HG02840 (cell line): ENCODE measurements around the gene MIOX.
A peak's percentile ranks its signal among the peaks of the same experiment; 100 is the strongest.

ENCODE experiments used
- ATAC-seq: cut with Tn5 transposase; IDR thresholded peaks from one replicate; pipeline ENCODE4 v1.9.1; 2021; ENCODE audit warnings: mild to moderate bottlenecking, moderate library complexity, moderate number of reproducible peaks; ENCODE audit not compliant: unreplicated experiment, low FRiP score

The MIOX gene

GRCh38 chr22:50488886-50489285, 2.2 kb downstream of the MIOX start:
- ATAC-seq: no peak

GRCh38 chr22:50489363-50490243, 2.9 kb downstream of the MIOX start:
- no peak for ATAC-seq

DNA sequence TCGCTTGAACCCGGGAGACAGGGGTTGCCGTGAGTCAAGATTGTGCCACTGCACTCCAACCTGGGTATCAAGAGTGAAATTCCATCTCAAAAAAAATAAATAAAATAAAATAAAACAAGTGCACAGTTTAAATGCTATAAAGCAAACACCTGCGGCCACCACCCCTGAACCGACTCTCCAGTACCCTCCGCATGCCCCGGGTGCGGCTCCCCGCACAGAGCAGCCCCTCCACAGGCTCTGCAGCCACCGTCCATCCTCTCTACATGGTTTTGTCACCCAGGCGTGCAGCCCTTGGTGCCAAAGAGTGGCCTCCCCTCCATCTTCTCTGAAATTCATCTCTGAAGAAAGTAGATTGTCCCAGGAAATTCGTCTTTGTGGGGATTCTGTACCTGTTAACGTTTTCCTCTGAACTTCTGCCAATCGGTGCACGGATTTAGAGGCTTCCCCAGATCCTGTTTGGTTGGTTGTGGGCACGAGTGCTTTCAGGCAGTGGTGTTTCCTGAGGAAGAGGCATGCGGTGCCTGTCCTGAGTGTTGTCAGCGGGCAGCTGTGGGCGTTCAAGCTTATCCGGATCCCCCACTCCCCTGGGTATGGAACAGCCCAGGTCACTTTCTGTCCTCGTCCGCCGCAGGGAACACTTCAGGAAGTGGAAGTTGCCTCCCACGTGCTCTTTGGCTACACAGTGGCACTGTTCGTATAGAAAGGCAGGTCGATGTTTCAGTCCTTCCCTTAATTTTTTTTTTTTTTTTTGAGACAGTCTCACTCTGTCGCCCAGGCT, 4.1 kb downstream of the MIOX start:
- ATAC-seq: no peak

DNA sequence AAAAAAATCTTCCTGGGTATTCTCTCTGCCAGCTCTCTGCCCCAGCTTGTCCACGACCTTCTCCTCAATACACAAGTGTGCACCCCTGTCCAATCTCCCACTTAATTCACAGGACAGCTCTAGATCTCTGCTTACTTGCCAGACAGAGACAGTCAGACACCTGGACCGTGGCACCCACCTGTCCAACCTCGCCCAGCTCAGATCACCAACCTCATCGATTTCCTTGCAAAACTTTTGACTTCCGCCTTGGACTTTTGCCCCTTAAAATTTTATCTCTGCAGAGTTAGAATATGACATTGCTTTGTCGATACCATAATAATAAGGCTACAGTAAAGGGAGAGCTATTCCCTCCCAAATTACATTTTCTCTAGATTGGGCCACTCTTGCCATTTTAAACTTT, 10.4 kb downstream of the MIOX start:
- no peak for ATAC-seq

- ATAC-seq: no peak
Measured at GRCh38 chr22:50498322-50498890, 11.7 kb downstream of the MIOX start.

DNA sequence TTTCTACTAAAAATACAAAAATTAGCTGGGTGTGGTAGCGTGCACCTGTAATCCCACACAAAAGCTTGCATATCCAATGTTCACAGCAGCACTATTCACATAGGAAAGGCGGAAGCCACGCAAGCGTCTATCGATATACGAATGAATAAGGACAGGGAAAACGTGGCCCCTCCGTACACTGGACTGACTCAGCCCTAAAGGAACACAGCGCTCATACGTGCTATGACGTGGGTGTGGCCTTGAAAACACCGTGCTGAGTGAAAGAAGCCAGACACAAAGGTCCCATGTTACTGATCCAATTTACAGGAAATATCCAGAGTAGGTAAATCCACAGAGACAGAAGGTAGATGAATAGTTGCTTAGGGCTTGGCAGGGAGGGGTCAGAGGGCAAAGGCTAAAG, 13.8 kb downstream of the MIOX start:
- no peak for ATAC-seq

- no peak for ATAC-seq
Measured at GRCh38 chr22:50502096-50502495, 15.4 kb downstream of the MIOX start.

- ATAC-seq: no peak
Measured at GRCh38 chr22:50502628-50503474, 16.2 kb downstream of the MIOX start.

DNA sequence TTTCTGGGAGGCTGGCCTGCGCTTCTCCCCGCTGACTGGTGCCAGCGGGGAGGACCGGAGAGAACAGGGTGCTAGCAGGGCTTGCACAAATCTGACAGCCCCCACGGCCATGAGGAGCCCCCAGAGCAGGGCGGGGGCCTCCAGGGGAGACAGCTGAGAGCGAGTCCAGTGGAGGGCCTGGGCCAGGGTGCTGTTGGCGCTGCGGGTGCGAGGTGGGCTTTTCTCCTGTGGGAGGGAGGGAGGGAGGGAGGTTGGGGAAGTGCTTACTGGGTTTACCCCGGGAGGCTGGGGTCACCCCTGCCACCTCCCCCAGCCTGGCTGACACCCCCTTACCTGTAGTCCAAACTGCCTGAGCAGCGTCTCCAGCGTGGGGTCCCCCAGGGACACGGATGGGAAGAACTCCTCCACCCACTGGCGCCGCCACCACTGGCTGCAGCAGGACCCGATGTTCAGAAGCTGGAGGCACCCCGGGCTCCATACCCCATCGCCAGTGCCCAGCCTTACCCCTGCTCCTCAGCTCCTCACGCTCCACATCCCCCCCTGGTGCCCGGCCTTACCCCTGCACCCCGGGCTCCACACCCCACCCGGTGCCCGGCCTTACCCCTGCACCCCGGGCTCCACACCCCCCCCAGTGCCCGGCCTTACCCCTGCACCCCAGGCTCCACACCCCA, 17.0 kb downstream of the MIOX start:
- no peak for ATAC-seq

DNA sequence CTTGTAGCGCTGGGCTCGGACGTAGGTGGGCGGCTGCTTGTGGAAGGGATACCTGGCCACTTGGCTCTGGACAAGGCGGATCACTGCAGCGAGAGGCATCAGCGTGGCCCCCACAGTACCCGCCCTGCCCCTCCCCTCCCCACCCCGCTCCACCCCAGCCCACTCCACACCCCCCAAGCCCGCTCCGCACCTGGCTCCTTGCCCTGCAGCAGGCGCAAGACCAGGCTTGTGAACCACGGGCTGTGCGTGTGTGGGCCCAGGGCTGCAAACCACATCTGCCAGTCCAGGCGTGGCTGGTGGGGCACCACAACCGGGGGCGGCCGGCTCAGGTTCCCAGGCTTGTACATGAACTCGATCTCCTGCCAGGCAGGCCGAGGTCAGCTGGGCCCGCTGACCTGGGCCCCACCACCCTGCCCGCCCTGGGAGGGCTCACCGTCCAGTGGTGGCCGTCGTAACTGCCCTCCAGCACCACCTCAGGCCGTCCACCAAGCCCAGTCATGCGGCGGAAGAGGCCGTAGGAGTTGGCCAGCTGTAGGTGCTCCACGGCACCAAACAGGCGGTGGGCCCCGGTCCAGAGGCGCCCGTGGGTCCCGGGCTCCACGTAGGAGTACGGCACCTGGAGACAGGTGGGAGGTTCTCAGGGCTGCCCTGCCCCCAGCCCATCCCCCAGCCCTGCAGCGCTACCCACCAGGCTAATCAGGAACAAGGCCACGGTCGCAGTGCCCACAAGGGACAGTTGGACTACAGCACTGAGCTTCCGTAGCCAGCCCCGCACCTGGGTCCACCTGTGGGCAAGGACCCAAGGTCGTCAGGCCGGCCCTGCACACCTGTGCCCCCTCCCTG, 17.9 kb downstream of the MIOX start:
- no peak for ATAC-seq

- ATAC-seq: no peak
Measured at GRCh38 chr22:50505276-50505775, 18.7 kb downstream of the MIOX start.

GRCh38 chr22:50505776-50506610, 19.3 kb downstream of the MIOX start:
- no peak for ATAC-seq

GRCh38 chr22:50506611-50507420, 20.2 kb downstream of the MIOX start:
- ATAC-seq: peak; percentile 4

- ATAC-seq: peak; percentile 45
Measured at GRCh38 chr22:50507421-50507990, 20.8 kb downstream of the MIOX start, which contains the start of gene LMF2. TSS of gene LMF2 (minus strand) at chr22:50507702. CDS start at chr22:50507675, 27 bp downstream.

DNA sequence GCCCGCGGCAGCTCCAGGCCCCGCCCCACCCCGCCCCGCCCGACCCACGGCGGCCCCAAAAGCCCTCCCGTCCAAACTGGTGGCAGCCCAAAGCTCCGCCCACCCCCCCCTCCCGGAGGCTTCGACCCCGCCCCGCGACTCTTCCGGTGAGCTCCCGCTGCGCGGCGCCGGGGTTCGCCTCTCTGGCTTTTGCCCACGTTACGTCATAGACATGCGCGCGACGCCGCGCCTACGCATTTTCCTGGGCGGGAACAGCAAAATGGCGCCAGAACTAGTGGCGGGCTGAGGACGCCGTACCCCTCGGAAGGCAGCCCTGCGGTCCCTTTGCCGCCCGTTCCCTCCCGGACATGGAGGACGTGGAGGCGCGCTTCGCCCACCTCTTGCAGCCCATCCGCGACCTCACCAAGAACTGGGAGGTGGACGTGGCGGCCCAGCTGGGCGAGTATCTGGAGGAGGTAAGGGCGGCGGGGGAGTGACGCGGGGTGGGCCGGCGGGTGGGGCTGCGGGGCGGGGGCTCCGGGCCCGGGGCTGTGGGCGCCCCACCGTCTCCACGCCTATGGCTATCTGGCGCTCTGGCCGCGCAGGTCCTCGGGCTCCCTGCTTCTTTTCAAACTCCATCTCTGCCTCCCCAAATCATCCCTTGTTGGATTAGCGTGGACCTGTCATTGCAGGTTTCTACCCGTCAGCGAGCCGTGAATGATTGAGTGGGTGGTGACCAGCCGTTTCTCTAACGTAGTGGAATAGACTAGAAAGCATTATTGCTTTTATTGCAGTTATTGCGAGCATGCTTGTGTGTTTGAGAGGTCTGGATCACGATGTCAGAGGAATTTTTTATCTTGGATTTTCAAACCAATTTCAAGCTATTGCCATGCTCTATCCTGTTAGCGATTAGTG, 21.6 kb downstream of the MIOX start, which contains the start of gene NCAPH2:
Gene NCAPH2, plus strand, starts transcription at position 234 of the 894 bp plus-strand sequence. Its CDS starts 114 bp downstream, at position 348.
- ATAC-seq: peak; percentile 72
